Sigmoid colon (tissue), 4 donors: ENCODE measurements around the gene HECW1.

Experiments used
- CTCF ChIP-seq, 4 experiments: fragments of 450-650 bp in 3 of 4; fragments of 200-600 bp in 1 of 4; IDR thresholded peaks; one replicate each; pipeline ENCODE4 v1.5.1; 2016 to 2019; ENCODE audit warnings: antibody characterized with exemption in 4 of 4, mild to moderate bottlenecking in 3 of 4, moderate library complexity in 2 of 4
- EP300 ChIP-seq, 4 donors: sonication (generic); formaldehyde crosslinking; IDR thresholded peaks; one replicate each; pipeline ENCODE4 v1.6.1; 2017; ENCODE audit warnings: antibody characterized with exemption in 4 of 4

GRCh38 chr7:43179393-43179792 is 66.9 kb downstream of the HECW1 start:
- no peak for TF ChIP-seq CTCF (IDR thresholded peaks at IDR 0.05)
- no peak for TF ChIP-seq EP300 (IDR thresholded peaks at IDR 0.05)
